ENCODE measurements around the gene RFX4.
A peak's percentile ranks its signal among the peaks of the same experiment; 100 is the strongest.

RFX4 gene

GRCh38 chr12:106739318-106739717 lies 156.5 kb downstream of the RFX4 start:
- no peak for DNase-seq

- no peak for DNase-seq
These were observed 157.2 kb downstream of the RFX4 start for GRCh38 chr12:106739815-106740530.

- no peak for DNase-seq
These were observed 158.0 kb downstream of the RFX4 start for GRCh38 chr12:106740818-106741217.

- no peak for DNase-seq
These were observed 158.4 kb downstream of the RFX4 start for GRCh38 chr12:106741247-106741646.

- DNase-seq = no peak
These were observed 160.6 kb downstream of the RFX4 start for GRCh38 chr12:106743270-106743988.

- DNase-seq = no peak
These were observed 161.8 kb downstream of the RFX4 start for GRCh38 chr12:106744600-106744999.

GRCh38 chr12:106745181-106745745 lies 162.5 kb downstream of the RFX4 start:
- DNase-seq = no peak

GRCh38 chr12:106747973-106748436 lies 165.2 kb downstream of the RFX4 start:
- DNase-seq = no peak

GRCh38 chr12:106750524-106750923 lies 167.7 kb downstream of the RFX4 start:
- no peak for DNase-seq

- DNase-seq = no peak
These were observed 170.7 kb downstream of the RFX4 start for GRCh38 chr12:106753526-106753925.

GRCh38 chr12:106754331-106754730 lies 171.5 kb downstream of the RFX4 start:
- DNase-seq = no peak

GRCh38 chr12:106757623-106758348 lies 175.0 kb downstream of the RFX4 start:
- no peak for DNase-seq

GRCh38 chr12:106758349-106759110 lies 175.7 kb downstream of the RFX4 start:
- DNase-seq = no peak

- no peak for DNase-seq
These were observed 176.9 kb downstream of the RFX4 start for GRCh38 chr12:106759526-106760183.

- DNase-seq = peak; percentile 74
These were observed 177.4 kb downstream of the RFX4 start for GRCh38 chr12:106760184-106760531.

GRCh38 chr12:106764220-106764619 lies 181.4 kb downstream of the RFX4 start:
- no peak for DNase-seq

- no peak for DNase-seq
These were observed 181.9 kb downstream of the RFX4 start for GRCh38 chr12:106764738-106765137.

GRCh38 chr12:106766393-106766826 lies 183.6 kb downstream of the RFX4 start:
- DNase-seq = no peak

- DNase-seq = no peak
These were observed 184.4 kb downstream of the RFX4 start for GRCh38 chr12:106767206-106767605.

GRCh38 chr12:106767954-106768822 lies 185.4 kb downstream of the RFX4 start:
- DNase-seq = no peak

- no peak for DNase-seq
These were observed 186.3 kb downstream of the RFX4 start for GRCh38 chr12:106769078-106769477.
